ENCODE data around the gene MYH6. TPM values are rescaled to one million over a fixed set of nuclear protein-coding genes. Genes with fewer than 3 reads are reported as not detected.

Gene MYH6
- total and polyA plus RNA-seq, 2 experiments from 2014 or later, result 2,795 to 8,484 TPM

DNA sequence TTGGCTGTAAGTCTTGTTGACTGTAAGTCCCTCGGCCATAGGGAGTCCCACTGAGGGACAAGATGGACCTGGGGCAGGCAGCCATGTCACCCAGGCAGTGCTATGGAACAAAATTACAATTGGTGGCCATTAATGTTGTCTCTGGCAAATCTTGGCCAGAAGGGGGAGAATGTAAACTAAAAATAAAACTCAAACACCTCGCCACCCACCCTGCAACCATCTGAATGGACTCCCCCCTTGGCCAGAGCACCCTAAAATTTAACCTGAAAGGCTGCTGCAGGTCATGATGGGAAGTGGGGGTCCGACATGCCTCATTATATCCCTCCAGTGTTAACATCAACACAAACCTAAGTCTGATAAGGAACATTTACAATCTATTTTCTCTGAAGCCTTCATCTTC, 63.6 kb downstream of the MYH6 start:
- DNase-seq (ENCODE audit: low read depth in 1 of 2, low spot score in 1 of 2), result no peak
- TF ChIP-seq, protein P1, sequence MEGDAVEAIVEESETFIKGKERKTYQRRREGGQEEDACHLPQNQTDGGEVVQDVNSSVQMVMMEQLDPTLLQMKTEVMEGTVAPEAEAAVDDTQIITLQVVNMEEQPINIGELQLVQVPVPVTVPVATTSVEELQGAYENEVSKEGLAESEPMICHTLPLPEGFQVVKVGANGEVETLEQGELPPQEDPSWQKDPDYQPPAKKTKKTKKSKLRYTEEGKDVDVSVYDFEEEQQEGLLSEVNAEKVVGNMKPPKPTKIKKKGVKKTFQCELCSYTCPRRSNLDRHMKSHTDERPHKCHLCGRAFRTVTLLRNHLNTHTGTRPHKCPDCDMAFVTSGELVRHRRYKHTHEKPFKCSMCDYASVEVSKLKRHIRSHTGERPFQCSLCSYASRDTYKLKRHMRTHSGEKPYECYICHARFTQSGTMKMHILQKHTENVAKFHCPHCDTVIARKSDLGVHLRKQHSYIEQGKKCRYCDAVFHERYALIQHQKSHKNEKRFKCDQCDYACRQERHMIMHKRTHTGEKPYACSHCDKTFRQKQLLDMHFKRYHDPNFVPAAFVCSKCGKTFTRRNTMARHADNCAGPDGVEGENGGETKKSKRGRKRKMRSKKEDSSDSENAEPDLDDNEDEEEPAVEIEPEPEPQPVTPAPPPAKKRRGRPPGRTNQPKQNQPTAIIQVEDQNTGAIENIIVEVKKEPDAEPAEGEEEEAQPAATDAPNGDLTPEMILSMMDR (IDR thresholded peaks at IDR 0.05; ENCODE audit: low read depth, low read length), result no peak
- Histone ChIP-seq H3K27ac (no peak overlapping the region), H3K4me1 (ENCODE audit: low read depth) (no peaks in the 10 kb centered on the region), H3K4me3 (no peak overlapping the region), H3K36me3 (no peaks in the 10 kb centered on the region), H3K9me3 (ENCODE audit: low read depth) (no peaks in the 10 kb centered on the region), H3K27me3 (no peaks in the 10 kb centered on the region)

DNA sequence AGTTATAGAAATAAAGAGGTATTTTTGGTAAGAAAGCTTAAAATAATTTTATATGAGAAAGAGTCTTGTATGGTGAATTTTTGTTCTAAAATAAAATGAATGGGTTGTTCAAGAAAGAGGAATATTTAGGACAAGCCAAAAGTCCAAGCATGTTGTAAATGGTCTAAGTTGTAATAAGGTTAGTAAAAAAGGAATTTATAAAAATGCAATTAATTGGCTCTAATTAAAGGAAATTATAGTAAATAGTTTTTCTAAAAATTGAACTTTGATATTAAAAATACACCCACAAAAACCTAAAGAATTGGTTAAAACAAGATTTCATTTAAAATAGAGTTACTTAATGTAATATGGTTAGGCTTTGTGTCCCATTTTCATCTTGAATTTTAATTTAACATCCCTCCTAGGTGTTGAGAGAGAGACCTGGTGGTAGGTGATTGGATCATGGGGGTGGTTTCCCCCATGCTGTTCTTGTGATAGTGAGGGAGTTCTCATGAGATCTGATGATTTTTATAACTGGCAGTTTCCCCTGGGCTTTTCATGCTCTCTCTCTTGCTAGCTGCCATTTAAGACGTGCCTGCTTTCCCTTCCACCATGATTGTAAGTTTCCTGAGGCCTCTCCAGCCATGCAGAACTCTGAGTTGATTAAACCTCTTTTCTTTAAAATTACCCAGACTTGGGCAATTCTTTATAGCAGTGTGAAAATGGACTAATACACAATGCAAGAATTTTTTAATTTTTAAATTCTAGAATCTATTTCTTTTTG, 68.4 kb downstream of the MYH6 start:
- H3K4me1 ChIP-seq (ENCODE audit: low read depth), result no peaks in the 10 kb centered on the region
- no peak for DNase-seq (ENCODE audit: low read depth in 1 of 2, low spot score in 1 of 2)
- TF ChIP-seq, protein P1 (IDR thresholded peaks at IDR 0.05; ENCODE audit: low read depth, low read length), result no peak
- H3K36me3 ChIP-seq, result no peaks in the 10 kb centered on the region
- H3K27me3 ChIP-seq, result no peaks in the 10 kb centered on the region
- H3K27ac ChIP-seq, result no peak overlapping the region
- no peak overlapping the region for H3K4me3 ChIP-seq
- no peaks in the 10 kb centered on the region for H3K9me3 ChIP-seq (ENCODE audit: low read depth)

DNA sequence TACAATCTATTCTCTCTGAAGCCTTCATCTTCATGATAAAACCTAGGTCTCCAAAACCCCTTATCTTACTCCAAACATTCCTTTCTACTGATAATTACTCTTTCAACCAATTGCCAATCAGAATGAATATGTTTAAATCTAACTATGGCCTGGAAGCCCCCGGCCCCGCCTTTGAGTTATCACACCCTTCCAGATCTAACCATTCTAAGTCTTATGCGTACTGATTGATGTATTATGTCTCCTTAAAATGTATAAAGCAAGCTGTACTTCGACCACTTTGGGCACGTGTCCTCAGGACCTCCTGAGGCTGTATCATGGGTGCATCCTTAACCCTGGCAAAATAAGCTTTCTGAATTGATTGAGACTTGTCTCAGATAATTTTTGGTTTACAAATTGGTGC, 72.5 kb downstream of the MYH6 start:
- no peak overlapping the region for H3K4me3 ChIP-seq
- no peaks in the 10 kb centered on the region for H3K9me3 ChIP-seq (ENCODE audit: low read depth)
- no peaks in the 10 kb centered on the region for H3K27me3 ChIP-seq
- no peaks in the 10 kb centered on the region for H3K4me1 ChIP-seq (ENCODE audit: low read depth)
- no peak for DNase-seq (ENCODE audit: low read depth in 1 of 2, low spot score in 1 of 2)
- H3K36me3 ChIP-seq, result no peaks in the 10 kb centered on the region
- TF ChIP-seq, protein P1 (IDR thresholded peaks at IDR 0.05; ENCODE audit: low read depth, low read length), result no peak
- no peak overlapping the region for H3K27ac ChIP-seq

Other genes starting within 250 kb of the MYH6 start
- 9.2 and 14.1 TPM in 2 replicates for gene SLC7A8, start 224.6 kb downstream of the MYH6 start, total RNA-seq
- 12.6 and 14.0 TPM in 2 replicates for gene SLC7A8, start 224.6 kb downstream of the MYH6 start, polyA plus RNA-seq
- not detected in 2 replicates for gene RNF212B, start 170.3 kb downstream of the MYH6 start, total RNA-seq
- 0.72 TPM in 1 of 2 replicates, not detected in the other for gene RNF212B, start 170.3 kb downstream of the MYH6 start, polyA plus RNA-seq
- 12.3 and 13.6 TPM in 2 replicates for gene HOMEZ, start 122.1 kb downstream of the MYH6 start, total RNA-seq
- gene HOMEZ, start 122.1 kb downstream of the MYH6 start, polyA plus RNA-seq, result 20.8 and 26.5 TPM in 2 replicates
- gene PPP1R3E, start 105.4 kb downstream of the MYH6 start, total RNA-seq, result 15.5 and 16.9 TPM in 2 replicates
- 14.2 and 17.9 TPM in 2 replicates for gene PPP1R3E, start 105.4 kb downstream of the MYH6 start, polyA plus RNA-seq
- gene BCL2L2, start 101.4 kb downstream of the MYH6 start, total RNA-seq, result 28.6 and 40.7 TPM in 2 replicates
- 5.8 and 7.4 TPM in 2 replicates for gene BCL2L2, start 101.4 kb downstream of the MYH6 start, polyA plus RNA-seq
- 184 and 194 TPM in 2 replicates for gene PABPN1, start 86.8 kb downstream of the MYH6 start, total RNA-seq
- gene PABPN1, start 86.8 kb downstream of the MYH6 start, polyA plus RNA-seq, result 502 and 534 TPM in 2 replicates
- gene SLC22A17, start 55.4 kb downstream of the MYH6 start, total RNA-seq, result 66.6 and 74.0 TPM in 2 replicates
- gene SLC22A17, start 55.4 kb downstream of the MYH6 start, polyA plus RNA-seq, result 43.8 and 55.1 TPM in 2 replicates
- 20.5 and 36.6 TPM in 2 replicates for gene EFS, start 43.1 kb downstream of the MYH6 start, total RNA-seq
- gene EFS, start 43.1 kb downstream of the MYH6 start, polyA plus RNA-seq, result 16.7 and 22.2 TPM in 2 replicates
- not detected in 2 replicates for gene IL25, start 35.5 kb downstream of the MYH6 start, total RNA-seq
- gene IL25, start 35.5 kb downstream of the MYH6 start, polyA plus RNA-seq, result 3.2 and 7.9 TPM in 2 replicates
- 0.21 and 0.49 TPM in 2 replicates for gene CMTM5, start 31.2 kb downstream of the MYH6 start, total RNA-seq
- gene CMTM5, start 31.2 kb downstream of the MYH6 start, polyA plus RNA-seq, result 25.2 and 31.4 TPM in 2 replicates
- 82.8 and 134 TPM in 2 replicates for gene MYH7, start 27.4 kb upstream of the MYH6 start, total RNA-seq
- 66.2 and 117 TPM in 2 replicates for gene MYH7, start 27.4 kb upstream of the MYH6 start, polyA plus RNA-seq
- gene NGDN, start 61.4 kb upstream of the MYH6 start, total RNA-seq, result 35.6 and 43.3 TPM in 2 replicates
- gene NGDN, start 61.4 kb upstream of the MYH6 start, polyA plus RNA-seq, result 66.9 and 80.3 TPM in 2 replicates
- 3.9 and 4.2 TPM in 2 replicates for gene ZFHX2, start 143.5 kb upstream of the MYH6 start, total RNA-seq
- gene ZFHX2, start 143.5 kb upstream of the MYH6 start, polyA plus RNA-seq, result 5.6 TPM in 2 replicates
- 47.6 and 58.6 TPM in 2 replicates for gene THTPA, start 148.0 kb upstream of the MYH6 start, total RNA-seq
- 31.3 and 45.2 TPM in 2 replicates for gene THTPA, start 148.0 kb upstream of the MYH6 start, polyA plus RNA-seq
- 61.2 and 123 TPM in 2 replicates for gene AP1G2, start 159.5 kb upstream of the MYH6 start, total RNA-seq
- gene AP1G2, start 159.5 kb upstream of the MYH6 start, polyA plus RNA-seq, result 141 and 168 TPM in 2 replicates
- 0.39 and 0.63 TPM in 2 replicates for gene JPH4, start 170.5 kb upstream of the MYH6 start, total RNA-seq
- gene JPH4, start 170.5 kb upstream of the MYH6 start, polyA plus RNA-seq, result 0.53 and 1.4 TPM in 2 replicates
- 1.0 TPM in 1 of 2 replicates, not detected in the other for gene DHRS2, start 228.1 kb upstream of the MYH6 start, total RNA-seq
- gene DHRS2, start 228.1 kb upstream of the MYH6 start, polyA plus RNA-seq, result 0.97 and 1.0 TPM in 2 replicates

Measured in cardiac muscle cell (in vitro differentiated cells and primary cell).